NCI-H187 (cell line): Measurements from ENCODE around the gene SLC25A1.
"Not testable (repeated sequence)": the region's sequence is repeated elsewhere in the genome, so short reads cannot be mapped to it uniquely, and the experiment has no call there.

Source experiments
- DNase-seq, 2 experiments: peaks; one replicate each; lab custom pipeline; 2025; lab: John Stamatoyannopoulos, UW

The SLC25A1 gene

GRCh38 chr22:19166421-19166820, 12.1 kb downstream of the SLC25A1 start:
- DNase-seq: no peak

DNA sequence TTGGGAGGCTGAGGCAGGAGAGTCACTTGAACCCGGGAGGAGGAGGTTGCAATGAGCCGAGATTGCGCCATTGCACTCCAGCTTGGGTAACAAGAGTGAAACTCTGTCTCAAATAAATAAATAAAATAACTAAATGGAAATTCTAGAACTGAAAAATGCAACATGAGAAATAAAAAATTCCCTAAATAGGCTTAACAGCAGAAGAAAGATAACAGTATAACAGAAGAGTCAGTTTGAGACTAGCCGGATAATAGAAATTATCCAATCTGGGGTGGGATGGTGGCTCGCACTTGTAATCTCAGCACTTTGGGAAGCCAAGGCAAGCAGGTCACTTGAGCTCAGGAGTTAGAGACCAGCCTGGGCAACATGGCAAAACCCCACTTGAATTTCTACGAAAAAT, 14.1 kb downstream of the SLC25A1 start:
- no peak for DNase-seq

- not testable (repeated sequence) for DNase-seq
Observed at GRCh38 chr22:19158649-19159048, 19.9 kb downstream of the SLC25A1 start.

DNA sequence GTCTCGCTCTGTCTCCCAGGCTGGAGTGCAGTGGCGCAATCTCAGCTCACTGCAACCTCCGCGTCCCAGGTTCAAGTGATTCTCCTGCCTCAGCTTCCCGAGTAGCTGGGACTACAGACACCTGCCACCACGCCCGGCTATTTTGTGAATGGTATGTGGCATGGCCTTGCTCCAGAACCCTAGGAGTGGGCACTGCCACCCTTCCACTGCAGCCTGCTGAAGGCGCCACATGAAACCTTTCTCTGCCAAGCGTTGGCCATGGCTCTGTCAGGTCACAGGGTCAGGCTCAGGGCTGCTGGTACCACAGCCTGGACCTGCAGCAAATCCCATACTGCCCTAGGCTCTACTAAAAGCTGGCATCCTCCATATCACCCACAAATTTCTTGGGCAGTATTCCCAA, 22.4 kb downstream of the SLC25A1 start:
- not testable (repeated sequence) for DNase-seq

- no peak for DNase-seq
Observed at GRCh38 chr22:19152942-19153883, 25.3 kb downstream of the SLC25A1 start.

- DNase-seq: no peak
Observed at GRCh38 chr22:19151329-19152191, 27.0 kb downstream of the SLC25A1 start.

- DNase-seq: no peak
Observed at GRCh38 chr22:19150482-19151328, 27.8 kb downstream of the SLC25A1 start.

DNA sequence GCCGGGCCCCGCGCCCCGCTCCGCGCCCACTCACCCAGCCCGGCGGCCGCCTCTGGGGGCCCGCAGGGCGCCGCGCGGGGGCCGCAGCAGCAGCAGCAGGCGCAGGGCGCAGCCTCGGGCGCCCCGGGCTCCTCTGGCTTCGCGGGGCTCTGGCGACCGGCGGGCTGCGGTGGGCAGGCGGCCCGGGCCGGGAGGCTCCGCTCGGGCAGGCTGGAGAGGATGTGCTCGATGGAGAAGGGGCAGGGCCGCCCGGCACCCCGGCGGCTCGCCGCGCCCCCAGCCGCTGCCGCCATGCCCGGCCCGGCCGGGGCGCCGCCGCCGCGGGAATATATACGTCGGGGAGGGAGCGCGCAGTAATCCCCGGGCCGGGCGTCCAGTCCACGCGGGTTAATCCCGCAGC, 28.5 kb downstream of the SLC25A1 start, which contains the start of gene GSC2:
TSS of gene GSC2 (minus strand) at position 302 of the 400 bp plus-strand sequence. CDS start at position 293, 9 bp downstream.
- no peak for DNase-seq

- DNase-seq: no peak
Observed at GRCh38 chr22:19149047-19149883, 29.3 kb downstream of the SLC25A1 start.

GRCh38 chr22:19148417-19149046, 30.0 kb downstream of the SLC25A1 start:
- no peak for DNase-seq

DNA sequence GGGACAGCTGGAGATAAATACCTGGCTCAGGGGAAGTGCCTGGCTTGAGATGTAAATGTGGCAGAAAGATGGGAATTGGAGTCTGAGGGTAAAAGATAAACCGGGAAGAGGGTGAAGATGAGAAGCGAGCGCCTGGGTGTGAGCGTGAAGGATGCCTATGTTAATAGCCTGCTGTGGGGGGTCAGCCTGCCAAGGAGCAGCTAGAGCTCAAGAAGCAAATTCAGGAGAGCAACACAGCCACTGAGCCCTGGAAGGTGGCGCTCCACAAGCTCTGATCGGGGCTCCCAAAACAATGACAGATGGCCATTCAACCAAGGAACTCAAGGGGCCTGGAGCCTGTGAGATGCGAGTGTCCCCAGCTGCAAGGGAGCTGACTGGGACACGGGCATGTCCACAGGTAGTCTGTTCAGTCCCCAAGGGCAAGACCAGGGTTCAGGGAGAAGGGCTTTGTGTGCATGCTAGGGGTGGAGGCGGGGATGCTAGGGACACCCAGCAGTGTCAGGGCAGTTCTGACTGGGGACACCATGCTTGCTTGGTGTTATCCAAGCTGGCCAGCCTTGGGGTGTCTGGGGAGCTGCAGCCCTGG, 31.2 kb downstream of the SLC25A1 start:
- no peak for DNase-seq

GRCh38 chr22:19146215-19146968, 32.1 kb downstream of the SLC25A1 start:
- no peak for DNase-seq

GRCh38 chr22:19143967-19144400, 34.6 kb downstream of the SLC25A1 start:
- no peak for DNase-seq

- DNase-seq: no peak
Observed at GRCh38 chr22:19143212-19143611, 35.3 kb downstream of the SLC25A1 start.

GRCh38 chr22:19142394-19142793, 36.1 kb downstream of the SLC25A1 start:
- no peak for DNase-seq

DNA sequence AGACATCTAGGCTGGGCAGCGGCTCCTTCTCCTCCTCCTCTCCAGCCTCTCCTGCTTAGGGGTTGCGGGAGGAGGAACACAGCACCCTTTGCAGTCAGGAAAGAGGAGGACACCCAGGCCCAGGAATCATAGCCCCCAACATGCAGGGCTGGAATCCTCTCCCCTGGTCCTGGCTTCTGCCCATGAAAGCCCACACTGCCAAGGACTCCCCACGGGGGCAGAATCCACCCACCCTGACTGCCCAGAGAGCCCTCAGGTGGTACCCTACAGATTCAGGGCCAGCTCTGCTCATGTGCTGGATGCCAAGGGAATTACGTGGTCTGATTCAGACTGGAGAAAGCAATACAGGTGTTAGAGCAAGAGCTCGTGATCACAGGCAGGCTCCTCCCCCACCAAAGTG, 38.6 kb downstream of the SLC25A1 start:
- no peak for DNase-seq

GRCh38 chr22:19139001-19139356, 39.6 kb downstream of the SLC25A1 start:
- no peak for DNase-seq

DNA sequence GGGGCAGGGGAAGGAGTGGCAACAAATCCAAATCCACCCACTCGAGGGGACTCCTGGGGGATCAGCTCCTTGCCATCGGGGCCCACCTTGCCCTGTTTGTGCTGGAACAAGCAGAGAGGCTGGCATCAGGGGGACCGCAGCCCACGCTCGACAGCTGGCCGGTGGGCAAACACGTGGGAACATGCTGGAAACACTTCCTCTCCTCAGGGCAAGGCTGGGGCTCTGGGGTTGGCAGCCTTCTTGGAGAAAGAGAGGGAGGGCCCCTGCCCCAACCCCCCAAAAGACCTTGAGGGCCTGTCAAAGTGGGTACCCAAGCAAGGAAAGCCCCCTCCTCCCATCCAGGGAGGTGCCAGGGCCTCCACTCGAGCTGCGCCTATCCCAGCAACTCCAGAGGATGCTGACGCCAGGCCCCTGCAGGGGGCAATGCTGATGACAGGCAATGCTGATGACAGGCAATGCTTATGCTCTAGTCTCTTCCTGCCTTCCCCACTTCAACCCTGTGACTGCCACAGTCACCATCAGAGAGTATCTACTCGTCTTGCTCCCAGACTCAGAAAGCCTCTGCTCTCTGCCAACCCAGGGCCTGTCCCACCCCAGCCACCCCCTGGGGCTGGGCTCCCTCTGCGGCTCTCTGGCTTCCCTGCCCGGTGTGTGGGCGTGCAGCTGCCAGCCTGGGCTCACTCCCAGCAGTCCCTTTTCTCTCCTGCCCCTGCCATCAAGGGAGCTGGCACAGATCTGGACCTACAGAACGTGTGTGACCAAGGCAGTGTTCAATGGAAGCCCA, 40.1 kb downstream of the SLC25A1 start:
- no peak for DNase-seq
